Type B pancreatic cell (in vitro differentiated cells): ENCODE measurements around the gene PCAT6. TPM values are rescaled to one million over a fixed set of nuclear protein-coding genes. Genes with fewer than 3 reads are reported as not detected.
"Not testable (repeated sequence)": the region's sequence is repeated elsewhere in the genome, so short reads cannot be mapped to it uniquely, and the experiment has no call there.

Experiments used
- DNase-seq: peaks from one replicate; pipeline ENCODE4 v3.0.0; 2021; ENCODE audit warnings: mixed read lengths; ENCODE audit not compliant: unreplicated experiment; ENCODE audit errors: extremely low spot score
- H3K27ac Mint-ChIP-seq: 2 replicates; pipeline ENCODE4 v1.8.0; 2021; ENCODE audit warnings: mild to moderate bottlenecking, mixed read lengths
- H3K27me3 Mint-ChIP-seq: 2 replicates; pipeline ENCODE4 v1.8.0; 2021; ENCODE audit warnings: mixed read lengths
- H3K36me3 Mint-ChIP-seq: 2 replicates; pipeline ENCODE4 v1.8.0; 2021; ENCODE audit warnings: mixed read lengths
- H3K4me1 Mint-ChIP-seq: one replicate; pipeline ENCODE4 v1.8.0; 2021; ENCODE audit warnings: mixed read lengths; ENCODE audit not compliant: unreplicated experiment
- H3K4me3 Mint-ChIP-seq: 2 replicates; pipeline ENCODE4 v1.8.0; 2021; ENCODE audit warnings: mild to moderate bottlenecking, mixed read lengths
- H3K9me3 Mint-ChIP-seq: 2 replicates; pipeline ENCODE4 v1.8.0; 2021; ENCODE audit warnings: mixed read lengths
- total RNA-seq: library from RNA; stranded (reverse); gene quantifications from 2 replicates; pipeline ENCODE4 v1.2.1, GENCODE V29; 2021; ENCODE audit warnings: low replicate concordance
- TF ChIP-seq, protein P1 (sequence below): fragments of 200-600 bp; sonication (generic); conservative IDR thresholded peaks from 2 replicates; pipeline ENCODE4 v1.5.0; 2021; ENCODE audit warnings: antibody characterized with exemption, mild to moderate bottlenecking

PCAT6 gene
- total RNA-seq, 1 donor from 2014 or later, result 7.9 TPM

GRCh38 chr1:202788800-202789199 lies 22.0 kb upstream of the PCAT6 start:
- H3K4me3 Mint-ChIP-seq, result no peak overlapping the region
- H3K36me3 Mint-ChIP-seq, result peaks cover 14% of the 10 kb centered on the region
- TF ChIP-seq, protein P1, sequence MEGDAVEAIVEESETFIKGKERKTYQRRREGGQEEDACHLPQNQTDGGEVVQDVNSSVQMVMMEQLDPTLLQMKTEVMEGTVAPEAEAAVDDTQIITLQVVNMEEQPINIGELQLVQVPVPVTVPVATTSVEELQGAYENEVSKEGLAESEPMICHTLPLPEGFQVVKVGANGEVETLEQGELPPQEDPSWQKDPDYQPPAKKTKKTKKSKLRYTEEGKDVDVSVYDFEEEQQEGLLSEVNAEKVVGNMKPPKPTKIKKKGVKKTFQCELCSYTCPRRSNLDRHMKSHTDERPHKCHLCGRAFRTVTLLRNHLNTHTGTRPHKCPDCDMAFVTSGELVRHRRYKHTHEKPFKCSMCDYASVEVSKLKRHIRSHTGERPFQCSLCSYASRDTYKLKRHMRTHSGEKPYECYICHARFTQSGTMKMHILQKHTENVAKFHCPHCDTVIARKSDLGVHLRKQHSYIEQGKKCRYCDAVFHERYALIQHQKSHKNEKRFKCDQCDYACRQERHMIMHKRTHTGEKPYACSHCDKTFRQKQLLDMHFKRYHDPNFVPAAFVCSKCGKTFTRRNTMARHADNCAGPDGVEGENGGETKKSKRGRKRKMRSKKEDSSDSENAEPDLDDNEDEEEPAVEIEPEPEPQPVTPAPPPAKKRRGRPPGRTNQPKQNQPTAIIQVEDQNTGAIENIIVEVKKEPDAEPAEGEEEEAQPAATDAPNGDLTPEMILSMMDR, result no peak
- no peaks in the 10 kb centered on the region for H3K27me3 Mint-ChIP-seq
- no peaks in the 10 kb centered on the region for H3K9me3 Mint-ChIP-seq
- peaks cover 7% of the 10 kb centered on the region for H3K4me1 Mint-ChIP-seq
- peak overlapping the region; percentile 68 for H3K27ac Mint-ChIP-seq
- DNase-seq, result no peak

- no peak overlapping the region for H3K4me3 Mint-ChIP-seq
- H3K36me3 Mint-ChIP-seq, result peaks cover 10% of the 10 kb centered on the region
- no peaks in the 10 kb centered on the region for H3K9me3 Mint-ChIP-seq
- H3K27ac Mint-ChIP-seq, result peak overlapping the region; percentile 16
- no peaks in the 10 kb centered on the region for H3K27me3 Mint-ChIP-seq
- no peak for DNase-seq
- peaks cover 12% of the 10 kb centered on the region for H3K4me1 Mint-ChIP-seq
- TF ChIP-seq, protein P1, result no peak
Observed at GRCh38 chr1:202791077-202791747, 19.5 kb upstream of the PCAT6 start.

DNA sequence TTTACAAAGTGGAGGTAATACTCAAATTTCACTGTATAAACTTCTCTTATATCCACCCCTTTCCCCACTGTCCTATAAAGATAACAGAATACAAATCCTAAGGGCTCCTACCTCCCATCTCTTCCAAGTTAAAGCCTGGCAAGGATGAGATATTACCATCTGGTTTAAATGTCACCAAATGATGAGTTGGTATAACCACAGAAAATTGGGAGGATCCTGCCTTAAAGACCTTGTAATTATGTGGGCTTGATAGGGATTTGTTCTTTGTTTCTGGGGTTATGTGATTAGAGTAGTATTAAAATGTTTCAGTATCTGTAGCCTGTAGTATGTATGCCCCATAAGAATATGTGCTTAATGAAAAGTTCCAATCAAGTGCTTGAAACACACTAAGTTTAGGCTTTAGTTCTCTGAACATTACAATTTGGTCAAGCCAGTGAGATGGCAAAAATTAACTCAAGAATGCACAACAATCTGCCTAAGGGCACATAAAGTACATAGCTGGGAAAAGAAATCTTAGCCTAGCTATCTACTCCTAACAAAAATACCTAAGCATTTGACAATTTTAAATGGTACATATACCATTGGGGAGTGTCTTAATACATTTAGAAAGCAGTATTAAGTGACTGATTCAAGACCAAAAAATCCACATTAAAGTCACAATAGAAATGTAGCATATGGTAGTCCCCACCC lies 16.6 kb upstream of the PCAT6 start:
- H3K9me3 Mint-ChIP-seq, result no peaks in the 10 kb centered on the region
- peak overlapping the region; percentile 69 for H3K27ac Mint-ChIP-seq
- no peak for DNase-seq
- H3K27me3 Mint-ChIP-seq, result no peaks in the 10 kb centered on the region
- no peak overlapping the region for H3K4me3 Mint-ChIP-seq
- peaks cover 10% of the 10 kb centered on the region for H3K4me1 Mint-ChIP-seq
- no peaks in the 10 kb centered on the region for H3K36me3 Mint-ChIP-seq
- TF ChIP-seq, protein P1, result no peak

DNA sequence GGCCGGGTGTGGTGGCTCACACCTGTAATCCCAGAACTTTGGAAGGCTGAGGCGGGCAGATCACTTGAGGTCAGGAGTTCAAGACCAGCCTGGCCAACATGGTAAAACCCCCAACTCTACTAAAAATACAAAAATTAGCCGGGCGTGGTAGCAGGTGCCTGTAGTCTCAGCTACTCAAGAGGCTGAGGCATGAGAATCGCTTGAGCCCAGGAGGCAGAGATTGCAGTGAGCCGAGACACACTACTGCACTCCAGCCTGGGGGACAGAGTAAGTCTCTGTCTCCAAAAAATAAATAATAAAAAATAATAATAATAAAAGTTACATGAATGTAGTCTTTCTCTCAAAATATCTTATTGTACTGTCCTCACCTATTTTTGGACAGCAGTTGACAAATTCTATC lies 15.8 kb upstream of the PCAT6 start:
- not testable (repeated sequence) for H3K4me3 Mint-ChIP-seq, H3K9me3 Mint-ChIP-seq, DNase-seq, H3K27me3 Mint-ChIP-seq, H3K36me3 Mint-ChIP-seq, H3K27ac Mint-ChIP-seq
- H3K4me1 Mint-ChIP-seq, result peaks cover 10% of the 10 kb centered on the region

DNA sequence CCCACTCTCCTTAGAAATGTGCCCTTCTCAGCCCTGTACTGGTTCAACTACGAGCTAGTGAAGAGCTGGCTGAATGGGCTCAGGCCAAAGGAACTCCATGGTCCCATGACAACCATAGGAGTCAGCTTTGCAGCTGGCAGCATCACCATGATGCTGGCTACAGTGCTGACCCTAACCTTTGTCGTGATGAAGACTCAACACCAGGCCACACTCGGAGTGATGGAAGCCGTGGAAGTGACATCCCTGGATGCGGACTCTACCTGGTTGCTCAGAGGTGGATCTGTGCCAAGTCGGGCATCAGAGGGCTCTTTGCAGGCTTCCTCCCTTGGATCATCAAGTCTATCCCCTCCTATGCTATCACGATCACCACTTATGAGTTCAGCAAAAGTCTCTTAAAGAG lies 14.1 kb upstream of the PCAT6 start:
- Mint-ChIP-seq H3K9me3 (no peaks in the 10 kb centered on the region), H3K27ac (no peak overlapping the region), H3K4me1 (peaks cover 16% of the 10 kb centered on the region), H3K4me3 (no peak overlapping the region), H3K27me3 (no peaks in the 10 kb centered on the region), H3K36me3 (peaks cover 9% of the 10 kb centered on the region)
- TF ChIP-seq, protein P1, result no peak
- no peak for DNase-seq

- H3K36me3 Mint-ChIP-seq, result peaks cover 9% of the 10 kb centered on the region
- no peaks in the 10 kb centered on the region for H3K27me3 Mint-ChIP-seq
- H3K4me3 Mint-ChIP-seq, result no peak overlapping the region
- H3K27ac Mint-ChIP-seq, result no peak overlapping the region
- TF ChIP-seq, protein P1, result no peak
- H3K9me3 Mint-ChIP-seq, result no peaks in the 10 kb centered on the region
- peaks cover 25% of the 10 kb centered on the region for H3K4me1 Mint-ChIP-seq
- DNase-seq, result no peak
Observed at GRCh38 chr1:202798260-202798659, 12.5 kb upstream of the PCAT6 start.
